Astrocyte of the hippocampus (primary cell): Measurements from ENCODE around the gene RELA.
"Not testable (repeated sequence)": the region's sequence is repeated elsewhere in the genome, so short reads cannot be mapped to it uniquely, and the experiment has no call there.

ENCODE experiments used
- DNase-seq: peaks from one replicate; pipeline ENCODE4 v3.0.0; 2011; ENCODE audit warnings: low read depth, low spot score

RELA gene

DNA sequence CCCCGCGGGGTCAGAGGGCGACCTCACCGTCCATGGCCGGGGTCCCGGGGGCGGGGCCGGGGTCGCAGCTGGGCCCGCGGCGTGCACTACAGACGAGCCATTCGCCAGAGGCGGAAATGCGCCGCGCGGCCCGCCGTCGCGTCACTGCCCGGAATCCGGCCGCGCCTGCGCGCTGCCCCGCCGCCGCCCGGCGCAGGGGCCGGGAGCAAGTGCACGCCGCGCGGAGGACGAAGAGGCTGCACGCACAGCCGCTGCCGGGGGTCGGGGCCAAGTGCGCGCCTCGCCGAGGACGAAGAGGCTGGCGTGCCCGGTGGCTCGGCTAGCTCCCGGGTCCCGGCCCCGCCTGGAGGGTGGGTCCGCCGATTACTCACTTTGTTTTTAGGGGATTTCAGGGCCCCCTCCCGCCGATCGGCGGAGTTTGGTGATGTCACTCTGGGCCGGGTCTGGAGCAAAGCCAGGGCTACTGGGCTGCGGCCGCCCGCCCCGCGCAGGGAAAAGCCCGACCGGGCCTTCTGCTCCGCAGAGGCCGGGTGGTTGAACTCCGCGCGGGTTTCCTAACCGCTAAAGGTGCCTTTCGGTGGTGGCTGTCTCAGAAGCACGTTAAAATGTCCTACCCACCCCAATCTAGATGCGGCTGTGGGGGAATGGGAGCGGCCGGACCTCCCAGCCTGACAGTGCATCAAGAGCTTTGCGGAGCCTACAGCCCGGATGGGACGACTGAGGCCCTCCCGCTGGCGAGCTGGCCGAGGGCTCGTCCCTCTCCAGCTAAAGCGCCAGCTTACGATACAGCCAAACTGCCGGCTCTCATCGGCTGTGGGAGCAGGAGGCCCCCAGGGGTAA lies at the start of gene RELA:
Gene RELA, minus strand, starts transcription at position 118 of the 840 bp plus-strand sequence. Its CDS starts 84 bp downstream, at position 34.
- DNase-seq: peak; percentile 98

DNA sequence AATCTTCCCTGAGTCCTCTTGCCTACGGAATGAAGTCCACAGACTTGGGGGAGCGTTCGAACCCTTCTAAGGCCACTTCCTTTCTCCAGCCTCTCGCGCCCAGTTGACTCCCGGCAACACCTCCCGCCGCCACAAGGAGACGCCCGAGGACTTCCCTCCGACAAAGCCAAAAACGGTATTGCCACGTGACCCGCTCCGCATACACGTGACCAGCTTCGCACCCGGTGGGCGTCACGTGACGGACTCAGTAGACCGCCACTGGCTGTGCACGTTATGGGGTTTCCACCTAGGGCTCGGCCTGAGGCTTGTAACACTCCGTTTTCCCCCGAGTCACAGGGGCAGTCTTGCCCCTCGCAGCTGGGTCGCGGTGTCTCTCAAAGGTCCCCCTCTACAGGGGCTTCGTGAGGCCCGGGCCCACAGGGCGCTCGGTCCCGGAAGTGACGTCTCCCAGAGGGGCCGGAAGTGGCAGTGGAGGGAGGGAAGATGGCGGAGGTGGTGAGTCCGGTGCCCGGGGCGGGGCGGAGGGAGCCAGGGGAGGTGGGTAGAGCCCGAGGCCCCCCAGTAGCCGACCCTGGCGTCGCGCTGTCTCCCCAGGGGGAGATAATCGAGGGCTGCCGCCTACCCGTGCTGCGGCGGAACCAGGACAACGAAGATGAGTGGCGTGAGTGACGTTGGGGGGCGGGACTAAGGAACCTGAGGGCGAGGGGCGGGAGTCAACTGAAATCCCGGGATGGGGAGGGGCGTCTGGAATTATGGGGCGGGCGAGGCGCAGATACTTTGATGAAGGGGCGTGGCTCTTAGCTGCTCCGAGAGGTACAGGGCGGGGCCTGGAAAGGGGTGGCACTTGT lies 49.3 kb upstream of the RELA start, which contains the start of gene KAT5:
Gene KAT5, plus strand, starts transcription at position 468 of the 848 bp plus-strand sequence. Its CDS starts 16 bp downstream, at position 484.
- DNase-seq: peak; percentile 99

DNA sequence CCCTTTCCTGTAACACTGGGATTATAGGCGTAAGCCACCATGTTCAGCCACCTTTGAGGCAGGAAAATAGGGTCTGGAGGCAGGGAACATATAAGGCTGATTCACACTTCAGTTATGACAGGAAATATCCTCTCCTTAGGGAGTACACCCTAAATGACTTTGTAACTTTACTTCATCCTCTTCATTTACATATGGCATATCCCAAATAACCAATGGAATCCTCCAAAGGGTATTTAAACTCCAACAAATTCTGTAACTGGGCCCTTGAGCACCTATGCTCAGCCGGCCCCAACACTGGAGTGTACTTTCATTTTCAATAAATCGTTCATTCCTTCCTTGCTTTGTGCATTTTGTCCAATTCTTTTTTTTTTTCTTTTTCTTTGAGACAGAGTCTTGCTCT lies 47.7 kb upstream of the RELA start:
- DNase-seq: no peak

DNA sequence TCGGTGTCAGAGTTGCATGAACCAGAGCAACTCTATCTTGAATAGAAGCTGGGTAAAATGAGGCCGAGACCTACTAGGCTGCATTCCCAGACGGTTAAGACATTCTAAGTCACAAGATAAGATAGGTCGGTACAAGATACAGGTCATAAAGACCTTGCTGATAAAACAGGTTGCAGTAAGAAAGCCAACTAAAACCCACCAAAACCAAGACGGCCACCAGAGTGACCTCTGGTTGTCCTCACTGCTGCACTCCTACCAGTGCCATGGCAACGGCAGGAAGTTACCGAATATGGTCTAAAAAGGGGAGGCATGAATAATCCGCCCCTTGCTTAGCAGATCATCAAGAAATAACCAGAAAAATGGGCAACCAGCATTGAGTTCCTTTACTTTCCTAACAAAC lies 46.9 kb upstream of the RELA start:
- peak; percentile 9 for DNase-seq

DNA sequence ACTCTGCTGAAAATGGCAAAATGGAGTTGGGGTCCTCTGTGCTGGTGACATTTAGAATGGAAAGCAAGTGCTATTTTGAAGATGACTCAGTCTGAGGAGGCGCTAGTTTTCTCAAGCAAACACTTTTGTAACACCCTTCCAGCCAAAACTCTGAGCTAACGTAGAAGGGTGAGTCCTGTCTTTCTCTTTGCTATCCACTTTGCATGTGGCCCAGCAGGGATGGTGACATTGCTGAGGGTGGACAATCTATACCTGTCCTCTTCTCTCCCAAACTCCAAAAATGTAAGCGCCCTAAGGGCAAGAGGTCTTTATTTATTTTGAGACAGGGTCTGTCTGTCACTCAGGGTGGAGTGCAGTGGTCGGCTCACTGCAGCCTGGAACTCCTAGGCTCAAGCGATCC lies 45.7 kb upstream of the RELA start:
- no peak for DNase-seq

DNA sequence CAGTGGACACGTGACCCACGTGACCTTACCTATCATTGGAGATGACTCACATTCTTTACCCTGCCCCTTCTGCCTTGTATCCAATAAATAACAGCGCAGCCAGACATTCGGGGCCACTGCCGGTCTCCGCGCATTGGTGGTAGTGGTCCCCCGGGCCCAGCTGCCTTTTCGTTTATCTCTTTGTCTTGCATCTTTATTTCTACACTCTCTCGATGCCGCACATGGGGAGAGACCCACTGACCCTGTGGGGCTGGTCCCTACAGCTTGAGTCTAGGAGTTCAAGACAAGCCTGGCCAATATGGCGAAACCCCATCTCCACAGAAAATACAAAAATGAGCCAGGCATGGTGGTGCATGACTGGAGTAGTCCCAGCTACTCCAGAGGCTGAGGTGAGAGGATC lies 44.3 kb upstream of the RELA start:
- DNase-seq: not testable (repeated sequence)

DNA sequence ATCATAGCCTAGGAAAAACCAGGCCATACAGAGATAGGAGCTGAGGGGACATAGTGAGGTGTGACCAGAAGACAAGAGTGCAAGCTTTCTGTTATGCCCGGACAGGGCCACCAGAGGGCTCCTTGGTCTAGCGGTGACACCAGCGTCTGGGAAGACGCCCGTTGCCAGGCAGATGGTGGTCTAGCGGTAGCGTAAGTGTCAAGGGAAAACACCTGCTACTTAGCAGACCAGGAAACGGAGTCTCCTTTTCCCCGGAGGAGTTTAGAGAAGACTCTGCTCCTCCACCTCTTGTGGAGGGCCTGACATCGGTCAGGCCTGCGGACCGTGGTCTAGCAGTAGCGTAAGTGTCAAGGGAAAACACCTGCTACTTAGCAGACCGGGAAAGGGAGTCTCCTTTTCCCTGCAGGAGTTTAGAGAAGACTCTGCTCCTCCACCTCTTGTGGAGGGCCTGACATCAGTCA lies 43.6 kb upstream of the RELA start:
- peak; percentile 59 for DNase-seq

DNA sequence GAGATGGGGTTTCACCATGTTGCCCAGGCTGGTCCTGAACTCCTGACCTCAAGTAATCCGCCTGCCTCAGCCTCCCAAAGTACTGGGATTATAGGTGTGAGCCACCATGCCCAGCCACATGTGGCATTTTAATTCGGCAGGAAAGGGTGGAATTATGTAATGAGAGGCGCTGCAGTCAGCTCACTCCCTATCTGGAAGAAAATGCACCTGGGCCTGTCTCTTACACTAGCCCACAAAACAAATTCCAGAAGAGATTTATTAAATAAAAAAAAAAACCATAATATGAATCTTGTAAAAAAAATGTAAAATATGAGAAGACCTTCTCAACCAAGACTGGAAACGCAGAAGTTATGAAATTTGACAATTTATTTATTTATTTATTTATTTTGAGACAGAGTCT lies 41.1 kb upstream of the RELA start:
- DNase-seq: no peak

DNA sequence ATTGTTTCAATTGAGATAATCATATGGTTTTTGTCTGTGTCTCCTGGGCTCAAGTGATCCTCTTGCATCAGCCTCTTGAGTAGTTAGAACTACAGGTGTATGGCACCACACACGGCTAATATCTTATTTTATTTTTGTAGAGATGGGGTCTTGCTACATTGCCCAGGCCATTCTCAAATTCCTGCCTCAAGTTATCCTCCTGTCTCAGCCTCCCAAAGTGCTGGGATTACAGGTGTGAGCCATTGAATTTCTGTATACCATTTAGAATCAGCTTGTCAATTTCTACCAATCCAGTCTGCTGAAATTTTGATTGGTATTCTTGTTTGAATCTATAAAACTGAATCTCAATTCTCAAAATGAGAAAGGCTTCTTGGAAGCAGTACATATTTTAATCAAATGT lies 39.0 kb upstream of the RELA start:
- no peak for DNase-seq

DNA sequence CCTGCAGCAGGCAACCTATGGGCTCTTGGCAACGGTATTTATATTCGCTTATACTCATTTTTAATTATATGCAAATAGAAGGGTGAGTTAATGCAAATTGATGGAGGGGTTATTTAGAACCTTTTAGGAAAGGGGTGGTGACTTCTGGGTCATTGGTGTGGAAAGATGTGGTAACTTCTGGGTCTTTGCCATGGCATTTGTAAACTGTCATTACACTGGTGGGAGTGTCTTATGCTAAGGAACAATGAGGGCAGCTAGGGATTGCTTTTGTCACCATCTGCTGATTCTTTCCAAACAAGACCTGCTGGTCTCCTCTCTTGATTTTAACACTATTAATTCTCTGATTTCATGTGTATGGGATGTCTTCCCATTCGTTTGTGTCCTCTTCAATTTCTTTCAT lies 37.7 kb upstream of the RELA start:
- no peak for DNase-seq

DNA sequence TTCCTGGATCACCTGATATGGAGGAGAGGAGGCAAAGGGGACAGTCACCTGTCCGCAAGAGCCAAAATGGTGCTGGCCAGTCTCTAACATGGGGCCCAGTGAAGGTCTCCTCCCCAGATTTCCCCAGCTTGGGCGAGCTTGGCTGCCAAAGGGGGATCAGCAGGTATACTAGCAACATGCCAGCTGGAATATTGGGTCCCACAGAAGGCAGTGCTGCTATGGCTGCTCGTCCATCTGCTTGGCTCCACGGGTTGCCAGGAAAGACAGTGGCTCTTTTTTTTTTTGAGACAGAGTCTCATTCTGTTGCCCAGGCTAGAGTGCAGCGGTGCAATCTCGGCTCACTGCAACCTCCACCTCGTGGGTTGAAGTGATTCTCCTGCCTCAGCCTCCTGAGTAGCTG lies 36.6 kb upstream of the RELA start:
- DNase-seq: no peak

DNA sequence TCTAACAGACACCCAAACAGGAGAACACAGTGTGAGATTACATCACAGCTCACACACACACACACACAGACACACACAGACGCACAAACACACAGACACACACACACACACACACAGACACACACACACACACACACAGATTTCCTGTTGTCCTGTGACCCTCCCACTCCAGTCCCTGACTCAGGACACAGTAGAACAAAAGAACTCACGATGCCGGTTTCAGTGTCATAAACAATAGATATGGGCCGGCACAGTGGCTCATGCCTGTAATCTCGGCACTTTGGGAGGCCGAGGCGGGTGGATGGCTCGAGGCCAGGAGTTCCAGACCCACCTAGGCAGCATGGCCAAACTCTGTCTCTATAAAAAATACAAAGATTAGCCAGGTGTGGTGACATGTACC lies 35.5 kb upstream of the RELA start:
- DNase-seq: no peak

DNA sequence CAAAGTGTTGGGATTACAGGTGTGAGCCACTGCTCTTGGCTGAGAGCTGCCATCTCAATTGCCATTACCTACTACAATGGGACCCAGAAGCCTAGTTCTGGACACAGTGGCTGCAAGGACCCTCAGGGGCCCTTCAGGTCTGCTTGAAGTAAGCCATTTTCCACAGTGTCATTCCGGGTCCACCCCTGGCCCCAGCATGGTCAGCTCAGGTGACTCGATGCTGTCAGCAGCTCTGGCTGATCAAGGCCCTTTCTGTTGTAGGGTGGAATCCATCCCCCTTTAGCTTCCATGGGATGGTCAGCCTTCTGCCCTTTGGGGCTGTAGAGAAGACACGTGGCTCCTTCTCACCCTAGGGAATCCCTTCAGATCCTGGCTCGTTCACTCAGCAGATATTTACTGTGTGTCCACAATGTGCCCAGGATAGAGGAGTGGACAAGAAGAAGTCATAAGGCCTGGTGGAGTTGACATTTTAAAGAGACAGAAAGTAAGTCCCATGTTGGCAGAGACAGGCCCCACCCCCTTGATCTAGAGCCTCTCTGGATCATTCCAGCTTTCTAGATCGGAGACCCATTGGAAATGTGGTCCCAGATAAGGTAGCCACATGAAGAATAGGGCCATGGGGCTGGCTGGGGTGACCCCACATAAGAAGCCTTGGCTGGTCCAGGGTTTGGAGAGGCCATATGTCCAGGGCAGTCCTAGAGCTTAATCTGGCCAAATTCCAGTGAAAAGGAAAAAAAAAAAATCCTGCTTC lies 34.3 kb upstream of the RELA start:
- DNase-seq: no peak

DNA sequence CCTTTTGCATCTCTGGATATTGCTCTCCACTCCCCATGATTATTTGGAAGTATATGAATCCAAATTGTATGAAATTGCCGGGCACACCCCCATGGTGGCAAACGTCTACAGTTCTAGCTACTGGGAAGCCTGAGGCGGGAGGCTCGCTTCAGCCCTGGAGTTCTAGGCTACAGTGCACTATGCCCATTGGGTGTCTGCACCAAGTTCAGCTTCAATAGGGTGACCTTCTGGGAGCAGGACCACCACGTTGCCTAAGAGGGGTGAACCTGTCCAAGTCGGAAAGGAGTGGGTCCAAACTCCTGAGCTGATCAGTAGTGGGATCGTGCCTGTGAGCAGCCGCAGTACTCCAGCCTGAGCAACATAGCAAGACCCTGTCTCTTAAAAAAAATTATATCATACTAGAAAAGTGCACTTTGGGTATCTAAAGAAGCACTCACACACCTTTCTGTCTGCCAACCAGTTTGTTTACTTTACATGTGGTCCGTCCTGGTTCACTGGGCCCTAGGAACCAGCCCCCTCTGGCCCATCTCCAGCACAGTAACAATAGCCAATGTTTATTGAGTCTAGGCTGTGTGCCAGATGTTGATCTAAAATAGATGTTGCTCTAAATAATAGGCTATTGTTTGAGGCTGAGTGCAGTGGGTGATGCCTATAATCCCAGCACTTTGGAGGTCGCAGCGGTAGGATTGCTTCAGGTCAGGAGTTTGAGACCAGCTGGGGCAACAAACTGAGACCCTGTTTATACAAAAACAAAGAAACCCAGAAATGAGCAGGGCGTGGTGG lies 32.9 kb upstream of the RELA start:
- DNase-seq: peak; percentile 18

DNA sequence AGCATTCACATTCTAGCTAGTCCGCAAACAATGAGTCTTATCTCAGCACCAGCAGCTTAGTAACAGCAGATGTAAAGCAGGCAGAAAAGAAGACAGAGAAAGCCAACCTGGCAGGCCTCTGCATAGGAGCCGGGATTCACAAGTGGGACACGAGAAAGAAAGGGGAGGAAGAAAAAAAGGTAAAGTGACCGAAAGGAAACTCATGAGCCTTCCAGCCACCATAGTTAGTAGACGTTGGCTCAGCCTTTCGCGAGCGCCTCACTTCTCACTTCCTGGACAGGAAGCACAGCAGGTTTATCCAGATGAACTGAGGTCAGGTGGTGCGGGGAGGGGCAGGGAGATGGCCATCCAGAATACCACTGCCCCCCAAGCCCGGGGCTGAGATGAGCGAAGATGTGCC lies 29.7 kb upstream of the RELA start:
- no peak for DNase-seq

DNA sequence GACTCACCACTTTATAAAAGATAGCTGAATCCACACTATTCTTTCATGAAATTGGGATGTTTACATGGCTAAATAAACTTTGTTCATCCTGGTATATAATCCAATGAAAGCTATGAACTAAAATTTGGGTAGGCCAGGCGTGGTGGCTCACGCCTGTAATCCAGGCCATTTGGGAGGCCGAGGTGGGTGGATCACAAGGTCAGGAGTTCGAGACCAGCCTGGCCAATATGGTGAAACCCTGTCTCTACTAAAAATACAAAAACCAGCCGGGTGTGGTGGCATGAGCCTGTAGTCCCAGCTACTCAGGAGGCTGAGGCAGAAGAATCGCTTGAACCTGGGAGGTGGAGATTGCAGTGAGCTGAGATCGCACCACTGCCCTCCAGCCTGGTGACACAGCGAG lies 29.1 kb upstream of the RELA start:
- not testable (repeated sequence) for DNase-seq

DNA sequence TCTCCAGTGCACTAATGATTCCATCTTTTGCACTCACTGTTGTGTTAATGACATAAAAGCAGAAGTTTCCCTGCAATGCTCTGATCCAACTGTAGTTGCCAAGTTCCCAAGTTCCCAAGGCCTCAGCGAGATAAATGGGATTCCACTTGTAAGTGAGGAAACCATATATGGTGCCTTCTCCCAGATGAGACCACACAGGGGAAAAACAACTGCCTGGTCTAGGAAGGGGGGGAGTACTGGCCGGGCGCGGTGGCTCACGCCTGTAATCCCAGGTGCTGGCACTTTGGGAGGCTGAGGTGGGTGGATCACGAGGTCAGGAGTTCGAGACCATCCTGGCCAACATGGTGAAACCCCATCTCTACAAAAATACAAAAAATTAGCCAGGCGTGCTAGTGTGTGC lies 23.3 kb upstream of the RELA start:
- no peak for DNase-seq

DNA sequence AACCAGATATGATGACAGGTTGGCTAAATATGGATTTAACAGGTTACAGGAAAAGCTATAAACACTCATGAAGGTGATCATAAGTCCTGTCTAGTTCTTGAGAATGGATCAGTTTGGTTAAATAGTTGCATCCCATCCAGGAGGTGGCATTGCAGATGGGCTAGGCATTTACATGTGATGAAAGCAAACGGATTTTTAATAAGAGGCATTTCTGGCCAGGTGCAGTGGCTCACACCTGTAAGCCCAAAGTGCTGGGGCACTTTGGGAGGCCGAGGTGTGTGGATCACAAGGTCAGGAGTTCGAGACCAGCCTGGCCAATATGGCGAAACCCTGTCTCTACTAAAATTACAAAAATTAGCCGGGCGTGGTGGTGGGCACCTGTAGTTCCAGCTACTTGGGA lies 20.8 kb upstream of the RELA start:
- DNase-seq: not testable (repeated sequence)

DNA sequence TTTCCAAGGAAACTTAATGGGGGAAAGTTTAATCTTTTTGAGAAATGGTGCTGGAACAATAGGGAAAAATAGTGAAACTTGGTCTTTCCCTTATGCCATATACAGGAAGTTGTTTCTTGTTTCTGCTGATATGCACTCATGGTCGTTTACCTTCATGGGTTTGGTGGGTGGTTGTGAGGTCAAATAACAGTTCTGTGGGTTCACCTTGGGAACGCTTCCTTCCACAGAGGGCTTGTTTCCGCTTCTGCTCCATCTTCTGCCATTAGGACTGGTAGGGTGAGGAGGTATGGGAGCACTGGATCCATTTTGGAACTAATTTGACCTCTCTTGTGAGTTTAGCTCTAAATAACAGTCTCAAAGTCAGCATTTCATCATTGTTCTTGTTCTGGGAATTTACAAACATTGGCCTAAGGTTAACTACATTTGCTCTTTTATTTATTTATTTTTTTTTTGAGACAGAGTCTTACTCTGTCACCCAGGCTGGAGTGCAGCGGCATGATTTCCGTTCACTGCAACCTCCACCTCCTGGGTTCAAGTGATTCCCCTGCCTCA lies 17.6 kb upstream of the RELA start:
- DNase-seq: no peak

DNA sequence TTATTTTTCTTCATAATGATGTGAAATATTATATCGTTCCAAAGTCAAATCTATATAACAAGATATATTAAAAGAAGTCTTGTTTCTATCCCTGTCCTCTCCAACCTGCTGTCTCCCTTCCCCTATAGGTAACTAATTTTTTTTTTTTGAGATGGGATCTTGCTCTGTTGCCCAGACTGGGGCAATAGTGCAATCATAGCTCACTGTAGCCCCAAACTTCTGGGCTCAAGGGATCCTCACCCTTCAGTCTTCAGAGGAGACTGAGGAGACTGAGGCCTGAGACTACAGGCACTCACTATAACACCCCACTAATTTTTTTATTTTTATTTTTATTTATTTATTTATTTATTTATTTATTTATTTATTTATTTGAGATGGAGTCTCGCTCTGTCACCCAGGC lies 10.3 kb upstream of the RELA start:
- no peak for DNase-seq
